Immature natural killer cell (primary cell): ENCODE measurements around the gene SGIP1. TPM values are rescaled to one million over a fixed set of nuclear protein-coding genes. Genes with fewer than 3 reads are reported as not detected.

ENCODE experiments used
- DNase-seq, 3 donors: peaks; one replicate each; pipeline ENCODE4 v3.0.0; 2022; ENCODE audit warnings: mixed read lengths in 1 of 3
- H3K27ac Mint-ChIP-seq, 6 donors: one replicate each; pipeline ENCODE4 v1.8.0; 2020; ENCODE audit warnings: mixed read lengths in 6 of 6, mild to moderate bottlenecking in 5 of 6, inconsistent platforms in 4 of 6, moderate library complexity in 3 of 6
- H3K27me3 Mint-ChIP-seq, 3 donors: one replicate each; pipeline ENCODE4 v1.8.0; 2020 to 2021; ENCODE audit warnings: low read depth in 3 of 3, mild to moderate bottlenecking in 3 of 3, mixed read lengths in 3 of 3, moderate library complexity in 3 of 3, inconsistent platforms in 1 of 3
- H3K36me3 Mint-ChIP-seq, 3 donors: one replicate each; pipeline ENCODE4 v1.8.0; 2020; ENCODE audit warnings: mixed read lengths in 3 of 3, inconsistent platforms in 2 of 3, mild to moderate bottlenecking in 2 of 3
- H3K4me1 Mint-ChIP-seq, 2 donors: one replicate each; pipeline ENCODE4 v1.8.0; 2020; ENCODE audit warnings: inconsistent platforms in 2 of 2, mild to moderate bottlenecking in 2 of 2, mixed read lengths in 2 of 2, moderate library complexity in 1 of 2
- H3K4me3 Mint-ChIP-seq, 5 donors: one replicate each; pipeline ENCODE4 v1.8.0; 2020; ENCODE audit warnings: mild to moderate bottlenecking in 5 of 5, mixed read lengths in 5 of 5, inconsistent platforms in 3 of 5, moderate library complexity in 3 of 5
- H3K9me3 Mint-ChIP-seq, 6 donors: one replicate each; pipeline ENCODE4 v1.8.0; 2020; ENCODE audit warnings: mild to moderate bottlenecking in 6 of 6, mixed read lengths in 6 of 6, inconsistent platforms in 4 of 6, moderate library complexity in 3 of 6
- polyA plus RNA-seq, 3 donors: library from polyadenylated mRNA; unstranded; fragments of 300-500 nt; fragmentation: Illumina TruSeq; gene quantifications; one replicate each; pipeline ENCODE4 v1.2.3, GENCODE V29; 2021

The SGIP1 gene
- polyA plus RNA-seq, 3 donors from 2014 or later = not detected

DNA sequence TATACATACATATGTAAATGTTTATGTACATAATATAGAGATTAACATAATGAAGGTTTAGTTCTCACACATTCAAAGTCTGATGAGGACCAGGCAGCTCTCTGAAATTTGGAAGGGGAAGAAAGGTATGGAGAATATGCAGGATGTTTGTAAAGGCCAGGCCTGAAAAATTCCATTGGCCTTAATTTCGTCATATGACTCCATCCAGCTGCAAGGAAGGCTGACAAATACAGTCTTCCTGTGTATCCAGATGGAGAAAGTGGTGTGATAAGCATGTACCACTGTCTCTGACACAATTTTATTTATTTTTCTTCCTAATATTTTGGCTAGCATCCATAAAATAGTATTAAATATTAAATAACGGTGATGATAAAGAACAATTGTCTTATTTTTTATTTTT, 6.3 kb upstream of the SGIP1 start:
- Mint-ChIP-seq H3K27ac (no peak overlapping the region), H3K36me3 (no peaks in the 10 kb centered on the region), H3K4me1 (peaks cover 0 to 3% of the 10 kb centered on the region in 2 donors), H3K9me3 (peaks cover 0 to 6% (median 0%) of the 10 kb centered on the region in 6 donors), H3K4me3 (no peak overlapping the region), H3K27me3 (peaks cover 0 to 8% (median 7%) of the 10 kb centered on the region in 3 donors)
- DNase-seq = no peak

- Mint-ChIP-seq H3K27ac (no peak overlapping the region), H3K4me1 (peaks cover 2 to 6% of the 10 kb centered on the region in 2 donors), H3K4me3 (no peak overlapping the region), H3K27me3 (peaks cover 2 to 13% (median 7%) of the 10 kb centered on the region in 3 donors), H3K9me3 (peaks cover 0 to 6% (median 0%) of the 10 kb centered on the region in 6 donors), H3K36me3 (no peaks in the 10 kb centered on the region)
- no peak for DNase-seq
Measured at GRCh38 chr1:66528580-66528979, 5.4 kb upstream of the SGIP1 start.

GRCh38 chr1:66532214-66532613, 1.7 kb upstream of the SGIP1 start:
- Mint-ChIP-seq H3K36me3 (no peaks in the 10 kb centered on the region), H3K27me3 (peaks cover 5 to 14% (median 12%) of the 10 kb centered on the region in 3 donors), H3K4me3 (no peak overlapping the region), H3K9me3 (peaks cover 0 to 5% (median 0%) of the 10 kb centered on the region in 6 donors), H3K4me1 (peaks cover 2 to 6% of the 10 kb centered on the region in 2 donors), H3K27ac (no peak overlapping the region)
- DNase-seq = no peak

DNA sequence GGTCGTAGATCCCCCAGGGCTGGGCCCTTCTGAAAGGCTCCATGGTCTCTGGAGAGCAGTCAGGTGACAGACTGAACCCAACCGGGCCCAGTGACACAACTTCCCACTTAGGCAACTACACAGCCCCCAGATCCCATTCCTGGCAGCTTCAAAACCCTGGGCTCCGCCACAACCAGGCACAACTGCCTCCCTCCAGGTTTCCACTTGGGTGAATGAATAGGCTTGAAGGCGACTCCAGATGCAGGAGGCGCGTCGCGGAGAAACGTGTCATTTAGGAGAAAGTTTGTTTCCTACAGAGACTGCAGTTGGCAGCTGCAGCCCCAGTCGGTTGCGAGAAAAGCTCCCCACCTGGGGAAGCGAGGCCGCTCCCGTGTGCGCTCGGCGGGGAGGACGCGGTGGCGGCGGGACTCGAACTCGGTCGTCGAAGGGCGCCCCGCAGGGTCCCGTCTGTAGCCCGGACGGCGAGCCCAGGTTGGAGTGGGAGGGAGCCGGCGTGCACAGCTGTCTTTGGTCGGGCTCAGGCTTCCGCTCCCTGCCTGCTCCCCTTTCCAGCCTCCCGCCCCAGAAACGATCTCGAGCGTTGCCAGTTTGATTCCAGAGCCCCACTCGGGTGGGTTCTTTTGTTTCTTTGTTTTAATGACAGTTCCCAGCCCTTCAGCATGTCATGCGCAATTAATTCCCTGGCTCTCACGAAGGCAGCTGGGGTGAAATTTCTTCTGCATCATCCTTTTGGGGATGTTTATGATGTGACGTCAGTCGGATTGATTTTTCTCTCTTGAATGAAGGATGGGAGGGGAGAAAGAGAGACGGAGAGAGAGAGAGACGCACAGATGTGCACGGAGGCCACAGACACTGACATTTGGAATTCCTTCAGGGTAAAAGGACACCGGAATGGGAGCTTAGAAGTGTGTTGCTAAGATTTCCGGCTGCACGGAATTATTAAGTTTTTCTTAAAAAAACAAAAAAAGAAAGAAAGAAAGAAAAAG, 862 bp upstream of the SGIP1 start:
- H3K4me3 Mint-ChIP-seq = peak overlapping the region; percentile 26 to 71 (median 66)
- no peak overlapping the region for H3K27ac Mint-ChIP-seq
- peaks cover 2 to 6% of the 10 kb centered on the region in 2 donors for H3K4me1 Mint-ChIP-seq
- no peaks in the 10 kb centered on the region for H3K36me3 Mint-ChIP-seq
- H3K9me3 Mint-ChIP-seq = peaks cover 0 to 5% (median 0%) of the 10 kb centered on the region in 6 donors
- DNase-seq = no peak
- H3K27me3 Mint-ChIP-seq = peaks cover 5 to 14% (median 12%) of the 10 kb centered on the region in 3 donors

- H3K27ac Mint-ChIP-seq = no peak overlapping the region
- H3K27me3 Mint-ChIP-seq = peaks cover 5 to 14% (median 9%) of the 10 kb centered on the region in 3 donors
- no peak overlapping the region for H3K4me3 Mint-ChIP-seq
Measured at GRCh38 chr1:66535061-66535460, 1.1 kb downstream of the SGIP1 start.

DNA sequence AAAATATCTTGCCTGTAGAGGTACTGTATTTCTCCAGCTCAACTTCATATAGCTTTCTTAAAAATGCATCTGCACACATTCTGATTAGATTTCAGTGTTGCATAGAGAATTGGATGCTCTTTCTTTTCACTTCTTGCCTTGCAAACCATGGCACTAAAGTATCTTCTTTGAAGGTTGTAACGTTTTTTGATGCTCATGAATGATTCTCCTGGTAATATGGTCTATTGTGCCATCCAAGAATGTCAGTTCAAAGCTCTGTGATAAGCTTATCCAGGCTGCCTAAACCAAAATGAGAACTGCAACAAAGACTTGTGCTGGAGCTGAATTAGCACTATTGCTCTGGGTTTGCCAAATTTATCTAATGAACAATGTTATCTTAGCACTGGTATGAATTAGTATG, 1.9 kb downstream of the SGIP1 start:
- peaks cover 2 to 6% of the 10 kb centered on the region in 2 donors for H3K4me1 Mint-ChIP-seq
- H3K27ac Mint-ChIP-seq = no peak overlapping the region
- DNase-seq = no peak
- H3K4me3 Mint-ChIP-seq = no peak overlapping the region
- no peaks in the 10 kb centered on the region for H3K36me3 Mint-ChIP-seq
- H3K9me3 Mint-ChIP-seq = peaks cover 0 to 5% (median 0%) of the 10 kb centered on the region in 6 donors
- H3K27me3 Mint-ChIP-seq = peaks cover 5 to 14% (median 10%) of the 10 kb centered on the region in 3 donors

More at GRCh38 chr1:66535061-66535460, 1.1 kb downstream of the SGIP1 start:
- no peak for DNase-seq
- Mint-ChIP-seq H3K36me3 (no peaks in the 10 kb centered on the region), H3K9me3 (peaks cover 0 to 5% (median 0%) of the 10 kb centered on the region in 6 donors), H3K4me1 (peaks cover 2 to 6% of the 10 kb centered on the region in 2 donors)

DNA sequence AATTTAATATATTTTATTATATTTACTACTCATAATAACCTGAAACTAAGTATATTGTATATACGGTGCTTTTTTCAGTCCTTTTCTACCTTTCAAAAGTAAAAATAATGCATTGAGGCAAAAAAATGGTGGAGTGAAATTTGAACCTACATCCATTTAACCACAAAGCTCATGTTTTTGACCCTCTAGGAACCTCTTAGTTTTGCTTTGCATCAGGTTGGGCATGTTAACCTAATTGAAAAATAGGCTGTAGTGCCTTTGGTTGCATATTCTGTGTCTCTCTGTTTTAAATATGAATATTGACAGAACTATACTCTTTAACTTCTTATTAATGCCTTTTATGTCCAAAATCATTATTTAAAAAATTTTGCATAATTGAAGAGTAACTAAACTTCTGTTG, 3.8 kb downstream of the SGIP1 start:
- H3K27me3 Mint-ChIP-seq = peaks cover 5 to 7% (median 7%) of the 10 kb centered on the region in 3 donors
- no peak overlapping the region for H3K4me3 Mint-ChIP-seq
- H3K36me3 Mint-ChIP-seq = no peaks in the 10 kb centered on the region
- H3K27ac Mint-ChIP-seq = no peak overlapping the region
- H3K9me3 Mint-ChIP-seq = no peaks in the 10 kb centered on the region
- peaks cover 2% of the 10 kb centered on the region in 2 donors for H3K4me1 Mint-ChIP-seq
- no peak for DNase-seq

- Mint-ChIP-seq H3K9me3 (no peaks in the 10 kb centered on the region), H3K27me3 (peaks cover 1 to 5% (median 3%) of the 10 kb centered on the region in 3 donors), H3K4me3 (no peak overlapping the region), H3K27ac (no peak overlapping the region), H3K4me1 (no peaks in the 10 kb centered on the region), H3K36me3 (no peaks in the 10 kb centered on the region)
- no peak for DNase-seq
Measured at GRCh38 chr1:66539491-66539890, 5.5 kb downstream of the SGIP1 start.

GRCh38 chr1:66540434-66541032, 6.6 kb downstream of the SGIP1 start:
- H3K4me3 Mint-ChIP-seq = no peak overlapping the region
- H3K27ac Mint-ChIP-seq = no peak overlapping the region
- no peak for DNase-seq
- H3K9me3 Mint-ChIP-seq = no peaks in the 10 kb centered on the region
- no peaks in the 10 kb centered on the region for H3K36me3 Mint-ChIP-seq
- H3K27me3 Mint-ChIP-seq = peaks cover 0 to 5% (median 0%) of the 10 kb centered on the region in 3 donors
- H3K4me1 Mint-ChIP-seq = no peaks in the 10 kb centered on the region

DNA sequence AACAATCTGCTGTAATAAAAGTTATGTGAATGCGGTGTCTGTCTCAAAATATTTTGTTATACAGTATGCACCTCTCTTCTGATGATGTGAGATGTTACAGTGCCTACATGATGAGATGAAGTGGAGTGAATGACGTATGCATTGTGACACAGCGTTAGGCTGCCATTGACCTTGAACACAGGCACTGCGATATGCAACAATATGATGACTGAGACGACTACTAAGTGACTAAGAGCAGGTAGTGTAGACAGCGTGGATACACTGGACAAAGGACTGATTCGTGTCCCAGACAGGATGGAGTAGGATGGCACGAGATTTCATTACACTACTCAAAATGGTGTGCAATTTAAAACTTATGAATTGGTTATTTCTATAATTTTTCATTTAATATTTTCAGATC, 8.4 kb downstream of the SGIP1 start:
- peaks cover 0 to 1% (median 0%) of the 10 kb centered on the region in 3 donors for H3K27me3 Mint-ChIP-seq
- no peaks in the 10 kb centered on the region for H3K36me3 Mint-ChIP-seq
- no peak overlapping the region for H3K27ac Mint-ChIP-seq
- no peaks in the 10 kb centered on the region for H3K4me1 Mint-ChIP-seq
- no peaks in the 10 kb centered on the region for H3K9me3 Mint-ChIP-seq
- DNase-seq = no peak
- no peak overlapping the region for H3K4me3 Mint-ChIP-seq

- Mint-ChIP-seq H3K9me3 (peaks cover 0 to 3% (median 0%) of the 10 kb centered on the region in 6 donors), H3K4me1 (no peaks in the 10 kb centered on the region), H3K36me3 (no peaks in the 10 kb centered on the region), H3K27ac (no peak overlapping the region), H3K27me3 (peaks cover 1 to 2% (median 2%) of the 10 kb centered on the region in 3 donors), H3K4me3 (no peak overlapping the region)
- DNase-seq = no peak
Measured at GRCh38 chr1:66542811-66543767, 9.1 kb downstream of the SGIP1 start.

DNA sequence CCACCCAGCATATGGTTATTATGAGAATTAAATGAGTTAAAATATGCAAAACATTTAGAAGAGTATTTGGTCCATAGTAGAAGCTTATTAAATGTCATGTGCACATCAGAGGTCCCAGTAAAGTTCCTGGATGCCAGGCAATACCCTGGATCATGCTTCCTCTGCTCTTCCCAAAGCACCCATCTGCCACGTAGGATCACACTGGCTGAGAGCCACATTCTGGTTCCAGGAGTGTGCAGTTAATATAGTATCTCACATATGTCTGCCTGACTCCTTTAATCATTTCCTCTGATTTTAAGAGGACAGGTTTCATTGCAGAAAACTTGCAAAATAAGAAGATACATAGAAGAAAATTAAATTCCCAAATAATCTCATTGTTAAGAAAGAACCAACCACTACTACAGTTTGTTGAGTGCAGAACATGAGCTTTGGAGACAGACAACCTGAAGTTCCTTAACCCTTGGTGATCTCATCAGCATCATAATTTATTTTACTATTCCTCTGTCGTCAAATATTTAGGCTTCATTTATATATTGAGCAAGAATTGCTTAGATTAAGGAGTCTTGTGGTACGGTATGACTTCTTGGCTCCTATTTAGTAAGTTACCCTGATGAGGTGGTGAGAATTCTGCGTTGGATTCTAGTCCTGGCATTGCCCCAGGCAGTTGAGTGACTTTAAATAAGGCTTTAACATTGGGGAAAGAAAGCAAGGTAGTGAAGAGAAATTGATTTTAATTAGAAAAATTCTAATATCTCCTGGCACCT, 12.3 kb downstream of the SGIP1 start:
- peaks cover 0 to 5% (median 2%) of the 10 kb centered on the region in 3 donors for H3K27me3 Mint-ChIP-seq
- no peak overlapping the region for H3K27ac Mint-ChIP-seq
- H3K4me1 Mint-ChIP-seq = no peaks in the 10 kb centered on the region
- H3K9me3 Mint-ChIP-seq = peaks cover 0 to 3% (median 0%) of the 10 kb centered on the region in 6 donors
- DNase-seq = no peak
- H3K36me3 Mint-ChIP-seq = no peaks in the 10 kb centered on the region
- H3K4me3 Mint-ChIP-seq = no peak overlapping the region
